Esophagus muscularis mucosa (tissue), 4 donors: ENCODE results near the gene SLC25A12. TPM values are rescaled to one million over a fixed set of nuclear protein-coding genes. Genes with fewer than 3 reads are reported as not detected.

Experiments
- DNase-seq: peaks from one replicate; pipeline ENCODE4 v3.0.0-alpha.2; 2017; ENCODE audit errors: extremely low spot score
- H3K27ac ChIP-seq, 4 donors: fragments of 200-600 bp; sonication (generic); replicated peaks in 1 of 4; 1 replicate in 3 of 4; 2 replicates in 1 of 4; pipeline ENCODE4 v1.5.1; 2016 to 2019; ENCODE audit warnings: mild to moderate bottlenecking in 1 of 4
- H3K27me3 ChIP-seq, 4 donors: fragments of 200-600 bp; sonication (generic); one replicate each; pipeline versions ENCODE4 v1.5.1 to v1.6.0; 2016 to 2019
- H3K36me3 ChIP-seq, 4 donors: fragments of 200-600 bp; sonication (generic); one replicate each; pipeline ENCODE4 v1.5.1; 2016 to 2019
- H3K4me1 ChIP-seq, 4 donors: fragments of 200-600 bp; sonication (generic); one replicate each; pipeline ENCODE4 v1.5.1; 2016 to 2019
- H3K4me3 ChIP-seq, 4 donors: fragments of 200-600 bp; sonication (generic); 1 replicate in 2 of 4; 2 replicates in 2 of 4; pipeline ENCODE4 v1.5.1; 2016 to 2019; ENCODE audit warnings: mild to moderate bottlenecking in 4 of 4, moderate library complexity in 1 of 4
- H3K9me3 ChIP-seq, 4 donors: fragments of 200-600 bp; sonication (generic); 1 replicate in 3 of 4; 2 replicates in 1 of 4; pipeline ENCODE4 v1.5.1; 2016 to 2019
- EP300 ChIP-seq: sonication (generic); formaldehyde crosslinking; IDR thresholded peaks from one replicate; pipeline ENCODE4 v1.6.1; 2017; ENCODE audit warnings: antibody characterized with exemption
- POLR2A ChIP-seq: fragments of 450-650 bp; IDR thresholded peaks from one replicate; pipeline ENCODE4 v1.6.1; 2017; ENCODE audit warnings: antibody characterized with exemption, moderate library complexity, mild to moderate bottlenecking, low read depth
- POLR2AphosphoS5 ChIP-seq, 2 donors: sonication (generic); formaldehyde crosslinking; IDR thresholded peaks; one replicate each; pipeline ENCODE4 v1.6.1; 2017; ENCODE audit warnings: antibody characterized with exemption in 2 of 2
- WGBS: methylation state at CpG from one replicate; pipeline ENCODE4 v1.1.5; 2018; 5-methylcytosine and 5-hydroxymethylcytosine counted together
- intact Hi-C: fragments of 100-400 bp; cut with DNase I; formaldehyde crosslinking; loops from one replicate; pipeline ENCODE4 v1.15.1; 2023
- total RNA-seq, 4 donors: library from RNA; depleted of rRNA; stranded (reverse); fragments of >200 nt; gene quantifications; one replicate each; pipeline versions ENCODE4 v1.1.0 to v1.2.1, GENCODE V29; 2016
- TF ChIP-seq, protein P1 (sequence below), 3 experiments: fragments of 200-600 bp in 2 of 3; fragments of 450-650 bp in 1 of 3; sonication (generic) in 2 of 3; IDR thresholded peaks; one replicate each; pipeline ENCODE4 v1.5.1; 2017 to 2019; ENCODE audit warnings: antibody characterized with exemption in 3 of 3, mild to moderate bottlenecking in 2 of 3, moderate library complexity in 1 of 3

The SLC25A12 gene
- total RNA-seq, 4 donors from 2014 or later, result 52.2 to 68.9 (median 63.6) TPM

DNA sequence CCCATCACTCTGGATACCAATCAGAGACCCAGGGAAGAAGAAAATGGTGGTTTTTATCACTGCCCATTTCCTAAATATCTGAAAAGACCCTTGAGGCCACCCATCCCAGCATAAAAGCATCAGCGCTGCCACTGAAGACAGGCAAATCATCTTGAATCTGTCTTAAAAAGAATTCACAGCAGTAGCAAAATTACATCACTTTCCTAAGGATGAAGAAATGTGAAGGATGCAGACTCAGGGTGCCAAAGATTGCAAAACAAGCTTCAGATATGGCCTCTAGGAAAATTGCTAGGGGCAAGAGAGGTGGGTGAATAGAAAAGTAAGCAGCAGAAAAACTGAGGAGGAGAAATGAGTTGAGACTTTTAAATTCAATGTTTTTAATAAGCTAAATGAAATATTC is 70.0 kb downstream of the SLC25A12 start:
- Histone ChIP-seq H3K27ac (no peak overlapping the region), H3K4me1 (no peaks in the 10 kb centered on the region), H3K9me3 (no peaks in the 10 kb centered on the region), H3K4me3 (no peak overlapping the region), H3K27me3 (no peaks in the 10 kb centered on the region), H3K36me3 (peaks cover 15 to 60% (median 44%) of the 10 kb centered on the region in 4 donors)
- TF ChIP-seq POLR2A, result no peak
- TF ChIP-seq, protein P1, sequence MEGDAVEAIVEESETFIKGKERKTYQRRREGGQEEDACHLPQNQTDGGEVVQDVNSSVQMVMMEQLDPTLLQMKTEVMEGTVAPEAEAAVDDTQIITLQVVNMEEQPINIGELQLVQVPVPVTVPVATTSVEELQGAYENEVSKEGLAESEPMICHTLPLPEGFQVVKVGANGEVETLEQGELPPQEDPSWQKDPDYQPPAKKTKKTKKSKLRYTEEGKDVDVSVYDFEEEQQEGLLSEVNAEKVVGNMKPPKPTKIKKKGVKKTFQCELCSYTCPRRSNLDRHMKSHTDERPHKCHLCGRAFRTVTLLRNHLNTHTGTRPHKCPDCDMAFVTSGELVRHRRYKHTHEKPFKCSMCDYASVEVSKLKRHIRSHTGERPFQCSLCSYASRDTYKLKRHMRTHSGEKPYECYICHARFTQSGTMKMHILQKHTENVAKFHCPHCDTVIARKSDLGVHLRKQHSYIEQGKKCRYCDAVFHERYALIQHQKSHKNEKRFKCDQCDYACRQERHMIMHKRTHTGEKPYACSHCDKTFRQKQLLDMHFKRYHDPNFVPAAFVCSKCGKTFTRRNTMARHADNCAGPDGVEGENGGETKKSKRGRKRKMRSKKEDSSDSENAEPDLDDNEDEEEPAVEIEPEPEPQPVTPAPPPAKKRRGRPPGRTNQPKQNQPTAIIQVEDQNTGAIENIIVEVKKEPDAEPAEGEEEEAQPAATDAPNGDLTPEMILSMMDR (IDR thresholded peaks at IDR 0.05), result no peak
- TF ChIP-seq EP300, result no peak
- TF ChIP-seq POLR2AphosphoS5 (IDR thresholded peaks at IDR 0.05), result no peak
- no peak for DNase-seq
- WGBS, result 82% methylated on average over 1 of the region's 1 CpG
- intact Hi-C loops, result no loop called here

- no peak overlapping the region for H3K27ac ChIP-seq
- no peaks in the 10 kb centered on the region for H3K9me3 ChIP-seq
- DNase-seq, result no peak
- H3K4me1 ChIP-seq, result no peaks in the 10 kb centered on the region
- H3K27me3 ChIP-seq, result no peaks in the 10 kb centered on the region
- peaks cover 15 to 46% (median 37%) of the 10 kb centered on the region in 4 donors for H3K36me3 ChIP-seq
- no peak overlapping the region for H3K4me3 ChIP-seq
- WGBS, result 82% methylated on average over 1 of the region's 1 CpG
- TF ChIP-seq POLR2A (no peak), EP300 (no peak), POLR2AphosphoS5 (IDR thresholded peaks at IDR 0.05) (no peak)
- TF ChIP-seq, protein P1 (IDR thresholded peaks at IDR 0.05), result no peak
- intact Hi-C loops, result no loop called here
Measured at GRCh38 chr2:171822525-171823322, 71.3 kb downstream of the SLC25A12 start.

DNA sequence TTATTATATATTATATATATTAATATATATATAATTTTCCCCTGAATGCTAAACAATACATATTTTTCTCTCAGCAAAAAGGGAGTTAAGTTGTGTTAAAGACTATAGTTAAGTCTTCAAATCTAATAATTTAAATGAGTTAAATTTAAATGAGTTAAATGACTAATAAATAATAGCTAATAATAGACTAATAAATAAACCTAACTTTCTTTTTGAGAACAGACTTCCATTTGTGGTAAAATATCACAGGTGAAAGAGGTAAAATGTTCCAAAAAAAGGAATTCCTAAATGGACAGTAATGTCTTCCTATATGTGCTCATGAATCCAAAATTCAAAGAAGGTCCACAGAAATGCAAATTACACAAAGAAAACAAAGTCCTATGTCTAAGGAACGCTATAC is 74.6 kb downstream of the SLC25A12 start:
- 100% methylated on average over 1 of the region's 1 CpG for WGBS
- intact Hi-C loops, result loop anchor here (10.0 kb wide), 1 partner anchor 105 kb away; the partner anchor contains the start of gene HAT1

GRCh38 chr2:171814883-171815282 is 79.2 kb downstream of the SLC25A12 start:
- Histone ChIP-seq H3K27ac (no peak overlapping the region), H3K4me3 (no peak overlapping the region), H3K9me3 (no peaks in the 10 kb centered on the region), H3K27me3 (no peaks in the 10 kb centered on the region), H3K4me1 (peaks cover 0 to 12% (median 12%) of the 10 kb centered on the region in 4 donors), H3K36me3 (peaks cover 0 to 32% (median 20%) of the 10 kb centered on the region in 4 donors)
- WGBS, result 81% methylated on average over 5 of the region's 5 CpGs
- TF ChIP-seq POLR2AphosphoS5 (IDR thresholded peaks at IDR 0.05), result no peak
- TF ChIP-seq POLR2A, result no peak
- TF ChIP-seq EP300, result no peak
- TF ChIP-seq, protein P1 (IDR thresholded peaks at IDR 0.05), result no peak
- DNase-seq, result no peak
- intact Hi-C loops, result loop anchor here (5.0 to 10.0 kb wide), 2 partner anchors 110 to 287 kb away; partner anchors contain the start of genes DLX2 and HAT1

More for the DNA sequence above, 74.6 kb downstream of the SLC25A12 start:
- H3K9me3 ChIP-seq, result no peaks in the 10 kb centered on the region
- TF ChIP-seq, protein P1 (IDR thresholded peaks at IDR 0.05), result no peak
- H3K27ac ChIP-seq, result no peak overlapping the region
- H3K36me3 ChIP-seq, result peaks cover 3 to 31% (median 17%) of the 10 kb centered on the region in 4 donors
- H3K27me3 ChIP-seq, result no peaks in the 10 kb centered on the region
- H3K4me1 ChIP-seq, result no peaks in the 10 kb centered on the region
- no peak for DNase-seq
- H3K4me3 ChIP-seq, result no peak overlapping the region
